GM19023 (cell line): ENCODE results near the gene C12orf42.

Source experiments
- ATAC-seq: cut with Tn5 transposase; IDR thresholded peaks from one replicate; pipeline ENCODE4 v1.9.1; 2021; ENCODE audit warnings: mild to moderate bottlenecking, moderate library complexity; ENCODE audit not compliant: unreplicated experiment

C12orf42 gene

DNA sequence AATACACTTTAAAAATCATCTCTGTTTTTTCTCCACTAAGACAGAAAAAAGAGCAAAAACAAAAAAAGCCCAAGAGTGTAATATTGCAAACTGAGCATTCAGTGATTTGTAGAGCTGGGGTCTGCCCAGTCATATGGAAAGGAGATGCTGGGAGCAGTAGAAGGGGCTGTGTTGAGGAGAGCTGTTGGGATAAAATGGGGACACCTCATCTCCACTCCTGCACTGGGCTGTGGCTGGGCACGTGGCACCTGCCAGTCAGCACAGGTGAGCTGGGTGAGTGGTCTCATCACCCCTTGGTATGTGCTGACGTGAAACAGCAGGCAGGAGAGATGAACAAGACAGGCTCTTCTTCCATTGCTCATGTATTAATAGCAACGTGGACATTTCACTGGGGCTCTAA lies 217.4 kb downstream of the C12orf42 start:
- no peak for ATAC-seq

GRCh38 chr12:103273645-103274044 lies 222.1 kb downstream of the C12orf42 start:
- ATAC-seq, result no peak

DNA sequence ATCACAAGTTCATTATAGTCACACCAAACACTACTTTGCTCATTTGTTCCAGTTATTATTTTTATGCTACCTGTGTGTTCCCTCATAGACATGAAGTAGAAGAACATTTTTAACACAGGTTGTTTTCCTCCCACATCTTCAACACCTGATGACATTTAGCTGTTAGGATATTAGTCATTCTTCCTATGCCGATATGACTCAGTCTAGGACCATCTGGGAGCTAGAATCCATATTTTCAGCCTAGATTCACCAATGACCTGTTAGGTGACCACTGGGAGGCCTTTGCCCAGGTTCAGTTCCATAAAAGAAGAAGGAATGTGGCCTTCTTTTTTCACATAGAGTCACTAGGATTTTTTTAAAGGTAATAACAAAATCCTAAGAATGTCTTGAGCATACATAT lies 222.8 kb downstream of the C12orf42 start:
- ATAC-seq, result no peak

DNA sequence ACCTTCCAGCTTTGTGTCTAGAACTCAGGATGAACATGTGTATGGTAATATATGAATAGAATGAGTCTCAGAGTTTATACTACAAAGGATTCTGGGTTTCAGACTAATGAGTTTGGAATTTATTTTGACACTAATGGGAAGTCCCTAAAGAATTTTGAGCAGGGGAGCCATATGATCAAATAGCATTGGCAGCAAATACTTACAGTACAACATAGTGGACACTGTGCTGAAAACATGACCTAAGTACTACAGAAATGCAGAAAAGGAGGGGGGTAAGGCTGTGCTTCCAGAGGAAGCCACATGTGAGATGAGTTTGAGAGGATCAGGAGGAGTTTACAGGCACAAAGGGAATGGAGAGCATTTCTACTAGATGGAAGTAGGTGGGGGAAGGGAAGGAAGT lies 225.8 kb downstream of the C12orf42 start:
- no peak for ATAC-seq

DNA sequence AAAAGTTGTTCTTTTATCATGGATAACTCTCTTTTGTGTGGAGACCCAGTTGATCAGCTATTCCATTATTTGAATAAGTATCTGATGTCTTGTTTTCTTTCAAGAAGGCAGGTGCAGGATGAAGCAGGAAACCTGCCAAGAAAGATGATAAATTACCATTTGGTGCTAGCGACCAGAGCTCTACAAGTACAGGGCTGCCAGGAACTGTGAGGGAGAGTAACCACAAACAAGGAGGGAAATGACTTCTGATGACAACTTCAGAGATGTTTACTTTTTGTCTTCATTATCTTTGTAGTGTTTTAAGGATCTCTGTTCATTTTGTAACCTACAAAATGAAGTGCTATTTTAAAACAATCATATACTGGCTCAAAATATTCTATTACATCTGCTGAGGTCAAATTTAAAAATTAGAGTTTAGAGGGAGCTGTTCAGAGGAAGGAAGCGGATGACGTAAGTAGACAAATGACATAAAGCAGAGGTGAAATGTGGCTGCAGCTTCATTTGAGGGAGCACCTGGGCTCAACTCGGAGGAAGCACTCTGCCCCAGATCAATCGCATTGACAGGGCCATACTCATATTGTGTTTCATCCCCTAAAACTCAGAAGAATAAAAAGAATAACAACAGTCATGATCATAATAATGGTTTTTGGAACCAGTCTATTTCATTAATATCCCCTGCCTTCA lies 226.8 kb downstream of the C12orf42 start:
- ATAC-seq, result no peak

DNA sequence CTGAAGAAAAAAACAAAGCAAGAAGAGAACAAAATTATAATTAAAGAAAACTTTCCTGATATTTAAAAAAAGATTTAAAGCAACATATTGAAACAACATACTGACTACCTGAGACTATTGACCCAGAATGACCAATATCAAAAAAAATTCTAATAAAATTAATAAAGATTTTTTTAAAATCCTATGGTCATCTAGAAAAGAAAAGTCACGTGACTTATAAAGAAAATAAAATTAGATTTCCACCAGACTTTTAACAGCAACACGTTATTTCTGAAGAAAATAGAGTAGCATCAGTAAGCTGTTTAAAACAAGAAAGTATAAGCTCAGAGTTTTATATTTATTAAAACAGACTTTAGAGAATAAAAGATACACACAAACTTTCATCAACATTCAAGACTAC lies 238.0 kb downstream of the C12orf42 start:
- no peak for ATAC-seq
